Bronchial epithelial cell (primary cell): ENCODE data around the gene DGLUCY. TPM values are rescaled to one million over a fixed set of nuclear protein-coding genes. Genes with fewer than 3 reads are reported as not detected.
A peak's percentile ranks its signal among the peaks of the same experiment; 100 is the strongest.

Source experiments
- DNase-seq: peaks from one replicate; pipeline ENCODE4 v3.0.0-alpha.2; 2010; ENCODE audit warnings: low read depth
- FAIRE-seq: peaks from 2 replicates; lab custom pipeline; 2011; peaks lifted over from hg19 to GRCh38; lab: Jason Lieb, UNC
- H3K27me3 ChIP-seq: 2 replicates; pipeline ENCODE4 v1.5.1; 2011; ENCODE audit warnings: low read length; ENCODE audit not compliant: control insufficient read depth, insufficient read depth
- H3K36me3 ChIP-seq: 2 replicates; pipeline ENCODE4 v1.5.1; 2011; ENCODE audit warnings: low read length; ENCODE audit not compliant: control insufficient read depth, insufficient read depth
- H3K4me3 ChIP-seq: 2 replicates; pipeline ENCODE4 v1.5.1; 2011; ENCODE audit warnings: mild to moderate bottlenecking, low read depth, low read length, control low read depth
- CTCF ChIP-seq: IDR thresholded peaks from 2 replicates; pipeline ENCODE4 v1.5.1; 2011; ENCODE audit warnings: mild to moderate bottlenecking, moderate library complexity, low read length, control low read depth, inconsistent platforms; ENCODE audit not compliant: insufficient read depth, severe bottlenecking
- total RNA-seq: library from RNA; depleted of rRNA; stranded (reverse); fragments of >200 nt; gene quantifications from 2 replicates; pipeline ENCODE4 v1.2.1, GENCODE V29; 2014

Gene DGLUCY
- total RNA-seq, 1 donor from 2014 or later, result 8.4 TPM

- H3K4me3 ChIP-seq, result no peak overlapping the region
- TF ChIP-seq CTCF, result no peak
These were observed 155.5 kb downstream of the DGLUCY start for GRCh38 chr14:91269076-91269991.

GRCh38 chr14:91270188-91270587 is 156.3 kb downstream of the DGLUCY start:
- TF ChIP-seq CTCF, result no peak
- Histone ChIP-seq H3K36me3 (peaks cover 3% of the 10 kb centered on the region), H3K27me3 (no peaks in the 10 kb centered on the region), H3K4me3 (no peak overlapping the region)
- DNase-seq, result no peak
- FAIRE-seq, result no peak

More at GRCh38 chr14:91269076-91269991, 155.5 kb downstream of the DGLUCY start:
- Histone ChIP-seq H3K27me3 (no peaks in the 10 kb centered on the region), H3K36me3 (peaks cover 2% of the 10 kb centered on the region)
- DNase-seq (no peak), FAIRE-seq (peak; percentile 32)

- Histone ChIP-seq H3K27me3 (no peaks in the 10 kb centered on the region), H3K36me3 (peaks cover 3% of the 10 kb centered on the region), H3K4me3 (no peak overlapping the region)
- no peak for DNase-seq
- no peak for TF ChIP-seq CTCF
- FAIRE-seq, result no peak
These were observed 156.7 kb downstream of the DGLUCY start for GRCh38 chr14:91270619-91271018.

GRCh38 chr14:91271639-91272038 is 157.8 kb downstream of the DGLUCY start:
- DNase-seq (no peak), FAIRE-seq (no peak)
- no peak overlapping the region for H3K4me3 ChIP-seq
- peaks cover 5% of the 10 kb centered on the region for H3K36me3 ChIP-seq
- TF ChIP-seq CTCF, result no peak
- H3K27me3 ChIP-seq, result no peaks in the 10 kb centered on the region

- TF ChIP-seq CTCF, result no peak
- no peak for FAIRE-seq
- no peaks in the 10 kb centered on the region for H3K27me3 ChIP-seq
- no peak overlapping the region for H3K4me3 ChIP-seq
- H3K36me3 ChIP-seq, result peaks cover 6% of the 10 kb centered on the region
- DNase-seq, result no peak
These were observed 158.7 kb downstream of the DGLUCY start for GRCh38 chr14:91272341-91273272.
